ENCODE results near the gene ESRRB. TPM values are rescaled to one million over a fixed set of nuclear protein-coding genes. Genes with fewer than 3 reads are reported as not detected.

Gene ESRRB
- total RNA-seq, 1 donor from 2014 or later: not detected

DNA sequence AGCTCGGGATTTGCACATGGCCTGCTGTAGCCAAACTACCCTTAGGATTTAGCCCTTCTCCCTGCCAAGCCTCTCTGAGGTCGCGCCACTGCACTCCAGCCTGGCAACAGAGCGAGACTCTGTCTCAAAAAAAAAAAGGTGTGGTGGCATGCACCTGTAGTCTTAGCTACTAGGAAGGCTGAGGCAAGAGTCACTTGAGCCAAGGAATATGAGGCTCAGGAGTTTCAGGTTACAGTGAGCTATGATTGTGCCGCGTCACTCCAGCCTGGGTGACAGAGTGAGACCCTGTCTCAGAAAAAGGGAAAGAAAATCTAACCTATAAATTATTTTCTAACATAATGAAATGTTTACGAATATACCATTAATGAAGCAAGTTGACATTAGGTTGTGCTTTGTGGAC is 29.7 kb downstream of the ESRRB start:
- Mint-ChIP-seq H3K27ac (ENCODE audit: unreplicated experiment) (no peak overlapping the region), H3K27me3 (ENCODE audit: unreplicated experiment) (peaks cover 21% of the 10 kb centered on the region), H3K4me1 (ENCODE audit: unreplicated experiment) (no peaks in the 10 kb centered on the region), H3K36me3 (ENCODE audit: unreplicated experiment) (no peaks in the 10 kb centered on the region), H3K9me3 (ENCODE audit: unreplicated experiment) (no peaks in the 10 kb centered on the region), H3K4me3 (ENCODE audit: unreplicated experiment) (no peak overlapping the region)
- TF ChIP-seq, protein P1, sequence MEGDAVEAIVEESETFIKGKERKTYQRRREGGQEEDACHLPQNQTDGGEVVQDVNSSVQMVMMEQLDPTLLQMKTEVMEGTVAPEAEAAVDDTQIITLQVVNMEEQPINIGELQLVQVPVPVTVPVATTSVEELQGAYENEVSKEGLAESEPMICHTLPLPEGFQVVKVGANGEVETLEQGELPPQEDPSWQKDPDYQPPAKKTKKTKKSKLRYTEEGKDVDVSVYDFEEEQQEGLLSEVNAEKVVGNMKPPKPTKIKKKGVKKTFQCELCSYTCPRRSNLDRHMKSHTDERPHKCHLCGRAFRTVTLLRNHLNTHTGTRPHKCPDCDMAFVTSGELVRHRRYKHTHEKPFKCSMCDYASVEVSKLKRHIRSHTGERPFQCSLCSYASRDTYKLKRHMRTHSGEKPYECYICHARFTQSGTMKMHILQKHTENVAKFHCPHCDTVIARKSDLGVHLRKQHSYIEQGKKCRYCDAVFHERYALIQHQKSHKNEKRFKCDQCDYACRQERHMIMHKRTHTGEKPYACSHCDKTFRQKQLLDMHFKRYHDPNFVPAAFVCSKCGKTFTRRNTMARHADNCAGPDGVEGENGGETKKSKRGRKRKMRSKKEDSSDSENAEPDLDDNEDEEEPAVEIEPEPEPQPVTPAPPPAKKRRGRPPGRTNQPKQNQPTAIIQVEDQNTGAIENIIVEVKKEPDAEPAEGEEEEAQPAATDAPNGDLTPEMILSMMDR (IDR thresholded peaks at IDR 0.05): no peak
- no peak for DNase-seq (ENCODE audit: extremely low spot score, unreplicated experiment)

DNA sequence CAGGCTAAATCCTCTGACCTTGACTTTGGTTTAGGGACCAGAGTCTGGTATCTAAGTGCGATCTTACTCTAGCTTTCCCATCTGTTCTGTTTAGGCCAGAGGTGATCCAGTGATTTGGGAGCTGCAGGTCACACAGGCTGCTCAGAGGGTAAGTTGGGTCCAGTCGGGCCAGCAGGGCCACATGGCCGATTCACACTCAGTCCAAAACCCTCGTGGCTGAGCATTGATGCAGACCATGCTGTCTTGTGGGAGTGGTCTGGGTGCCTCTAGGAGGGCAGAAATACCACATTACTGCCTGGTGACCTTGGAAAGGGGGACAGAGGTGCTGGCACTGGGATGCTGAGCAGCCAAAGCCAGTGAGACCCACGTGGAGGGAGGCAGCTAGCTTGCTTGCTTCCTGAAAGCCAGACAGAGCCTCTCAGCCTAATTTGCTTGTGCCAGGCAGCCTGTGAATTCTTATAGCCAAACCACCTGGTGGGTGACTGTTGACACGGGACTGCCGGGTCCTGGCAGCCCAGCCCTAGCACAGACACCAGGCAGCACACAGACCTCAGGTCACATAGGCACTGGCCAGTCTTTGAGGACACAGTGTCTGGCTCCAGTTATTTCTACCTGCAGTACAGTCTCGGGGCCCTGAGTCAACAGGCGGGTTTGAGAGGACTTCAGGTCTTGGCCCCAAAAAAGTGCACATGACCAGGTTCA is 31.7 kb downstream of the ESRRB start:
- peaks cover 22% of the 10 kb centered on the region for H3K27me3 Mint-ChIP-seq (ENCODE audit: unreplicated experiment)
- no peak overlapping the region for H3K27ac Mint-ChIP-seq (ENCODE audit: unreplicated experiment)
- no peaks in the 10 kb centered on the region for H3K4me1 Mint-ChIP-seq (ENCODE audit: unreplicated experiment)
- no peaks in the 10 kb centered on the region for H3K36me3 Mint-ChIP-seq (ENCODE audit: unreplicated experiment)
- H3K9me3 Mint-ChIP-seq (ENCODE audit: unreplicated experiment): no peaks in the 10 kb centered on the region
- no peak overlapping the region for H3K4me3 Mint-ChIP-seq (ENCODE audit: unreplicated experiment)
- DNase-seq (ENCODE audit: extremely low spot score, unreplicated experiment): no peak
- TF ChIP-seq, protein P1 (IDR thresholded peaks at IDR 0.05): no peak

DNA sequence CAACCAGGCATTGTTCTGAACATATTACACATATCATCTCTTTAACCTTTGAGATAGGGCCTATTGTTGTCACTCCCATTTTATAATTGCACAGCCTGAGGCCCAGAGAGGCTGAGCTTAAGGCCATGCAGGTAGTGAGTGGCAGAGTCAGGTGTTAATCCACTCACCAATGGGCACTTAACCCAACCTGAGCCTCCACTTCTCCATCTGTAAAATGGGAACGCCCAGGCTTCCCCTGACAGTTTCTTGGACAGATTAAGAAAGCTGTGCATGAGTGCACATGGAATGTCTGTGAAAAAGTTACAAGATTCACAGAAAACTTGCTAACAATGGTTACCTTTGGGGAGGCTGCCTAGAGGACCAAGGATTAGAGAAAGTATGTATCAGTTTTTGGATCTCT is 32.9 kb downstream of the ESRRB start:
- no peaks in the 10 kb centered on the region for H3K36me3 Mint-ChIP-seq (ENCODE audit: unreplicated experiment)
- H3K9me3 Mint-ChIP-seq (ENCODE audit: unreplicated experiment): no peaks in the 10 kb centered on the region
- no peak overlapping the region for H3K4me3 Mint-ChIP-seq (ENCODE audit: unreplicated experiment)
- H3K27ac Mint-ChIP-seq (ENCODE audit: unreplicated experiment): no peak overlapping the region
- DNase-seq (ENCODE audit: extremely low spot score, unreplicated experiment): no peak
- H3K27me3 Mint-ChIP-seq (ENCODE audit: unreplicated experiment): peaks cover 25% of the 10 kb centered on the region
- H3K4me1 Mint-ChIP-seq (ENCODE audit: unreplicated experiment): no peaks in the 10 kb centered on the region
- TF ChIP-seq, protein P1 (IDR thresholded peaks at IDR 0.05): no peak

DNA sequence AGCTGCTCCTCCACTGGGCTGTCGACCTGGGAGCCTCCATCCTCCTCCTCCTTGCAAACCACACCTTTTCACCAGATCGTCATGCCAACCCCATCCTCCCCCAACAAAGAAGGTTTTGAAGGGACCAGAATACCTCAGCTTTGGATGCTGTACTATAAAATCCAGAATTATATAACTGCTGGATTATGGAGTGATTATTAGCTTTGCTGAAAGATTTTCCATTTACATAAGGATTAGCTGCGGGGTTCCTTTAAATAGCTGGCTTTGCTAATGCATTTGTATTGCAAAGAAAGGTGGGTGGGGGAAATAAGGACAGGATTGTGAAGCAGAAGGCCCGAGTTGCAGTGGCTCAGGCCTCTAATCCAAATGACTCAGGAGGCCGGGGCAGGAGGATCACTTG is 36.6 kb downstream of the ESRRB start:
- TF ChIP-seq, protein P1 (IDR thresholded peaks at IDR 0.05): no peak
- Mint-ChIP-seq H3K4me3 (ENCODE audit: unreplicated experiment) (no peak overlapping the region), H3K4me1 (ENCODE audit: unreplicated experiment) (peaks cover 4% of the 10 kb centered on the region), H3K27me3 (ENCODE audit: unreplicated experiment) (peaks cover 35% of the 10 kb centered on the region), H3K27ac (ENCODE audit: unreplicated experiment) (no peak overlapping the region), H3K9me3 (ENCODE audit: unreplicated experiment) (no peaks in the 10 kb centered on the region), H3K36me3 (ENCODE audit: unreplicated experiment) (no peaks in the 10 kb centered on the region)
- DNase-seq (ENCODE audit: extremely low spot score, unreplicated experiment): no peak

DNA sequence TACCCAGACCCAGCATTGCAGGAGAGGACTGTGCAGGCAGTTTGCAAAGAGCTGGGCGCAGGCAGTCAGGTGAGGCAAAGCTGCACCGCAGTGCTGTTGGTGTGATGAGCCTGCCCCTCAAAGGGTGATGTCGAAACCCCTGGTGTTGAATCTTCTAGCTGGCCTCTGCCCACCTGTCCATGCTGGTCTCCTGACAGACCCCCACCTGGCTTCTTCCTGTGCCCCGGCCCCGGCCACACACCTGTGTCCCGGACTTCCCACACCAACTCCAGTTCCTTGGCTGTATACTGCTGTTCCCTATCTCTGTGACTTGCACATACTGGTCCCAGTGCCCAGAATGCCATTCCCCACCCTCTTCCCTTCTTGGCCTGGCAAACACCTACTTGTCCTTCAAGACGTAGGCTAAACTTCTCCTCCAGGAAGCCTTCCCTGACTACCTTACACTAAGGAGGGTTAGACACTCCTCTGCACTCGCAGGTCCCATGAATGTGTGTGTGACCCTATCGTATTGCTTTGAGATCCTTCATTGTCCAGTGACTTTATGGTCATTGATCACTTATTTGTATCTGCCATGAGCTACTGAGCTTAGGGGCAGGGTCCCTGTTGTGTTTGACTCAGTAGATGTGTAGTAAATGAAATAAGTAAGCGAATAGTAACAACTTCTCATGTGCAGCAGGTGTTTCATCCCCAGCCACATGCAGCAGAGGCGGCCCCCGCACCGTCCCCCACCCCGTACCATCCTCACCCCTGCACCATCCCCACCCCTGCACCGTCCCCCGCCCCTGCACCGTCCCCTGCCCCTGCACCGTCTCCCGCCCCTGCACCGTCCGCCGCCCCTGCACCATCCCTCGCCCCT is 37.4 kb downstream of the ESRRB start:
- no peak for DNase-seq (ENCODE audit: extremely low spot score, unreplicated experiment)
- TF ChIP-seq, protein P1 (IDR thresholded peaks at IDR 0.05): no peak
- Mint-ChIP-seq H3K27ac (ENCODE audit: unreplicated experiment) (no peak overlapping the region), H3K27me3 (ENCODE audit: unreplicated experiment) (peaks cover 36% of the 10 kb centered on the region), H3K36me3 (ENCODE audit: unreplicated experiment) (no peaks in the 10 kb centered on the region), H3K4me3 (ENCODE audit: unreplicated experiment) (no peak overlapping the region), H3K4me1 (ENCODE audit: unreplicated experiment) (peaks cover 4% of the 10 kb centered on the region), H3K9me3 (ENCODE audit: unreplicated experiment) (no peaks in the 10 kb centered on the region)

Data from osteocyte (in vitro differentiated cells).